HepG2 (cell line): ENCODE results near the gene WDR89. TPM values are rescaled to one million over a fixed set of nuclear protein-coding genes. Genes with fewer than 3 reads are reported as not detected.

ENCODE experiments used
- ATAC-seq: fragments of 200-7000 bp; cut with Tn5 transposase; 3 replicates; pipeline ENCODE4 v1.9.1; 2020; ENCODE audit warnings: mild to moderate bottlenecking, moderate library complexity
- BruUV-seq: library from RNA; stranded (reverse); fragments of 400-500 nt; replicated peaks from 2 replicates; lab custom pipeline; 2021; lab: Mats Ljungman, UMichigan
- CTCF ChIA-PET: fragments of 300-600 bp; formaldehyde crosslinking; extraction: SDS; loops from one replicate; lab custom pipeline; 2021; ENCODE audit warnings: low total read pairs, inconsistent platforms, low intra/inter-chr PET ratio; lab: Yijun Ruan, JAX
- POLR2A ChIA-PET: fragments of 350-600 bp; sonication (Branson Sonifier 250); formaldehyde crosslinking; loops from one replicate; lab custom pipeline; 2020; ENCODE audit warnings: antibody characterized with exemption, inconsistent platforms; lab: Yijun Ruan, JAX
- DNase-seq: peaks from one replicate; pipeline ENCODE4 v3.0.0-alpha.2; 2015; ENCODE audit warnings: low spot score
- FAIRE-seq: peaks from 3 replicates; lab custom pipeline; 2011; peaks lifted over from hg19 to GRCh38; lab: Jason Lieb, UNC
- H2AFZ ChIP-seq: one replicate; pipeline ENCODE4 v1.6.1; 2011; ENCODE audit warnings: low read length, inconsistent platforms
- H3K27ac ChIP-seq: fragments of 300-600 bp; 3 replicates; pipeline ENCODE4 v1.8.0; 2011; ENCODE audit warnings: mixed run types, mild to moderate bottlenecking, mixed read lengths, low read length, inconsistent platforms; ENCODE audit not compliant: insufficient read depth; ENCODE audit errors: extremely low read length
- H3K27me3 ChIP-seq, 2 experiments: fragments of 200-600 bp in 1 of 2; 2 replicates in 1 of 2; 3 replicates in 1 of 2; pipeline versions ENCODE4 v1.6.0 to v1.8.0; 2011; ENCODE audit warnings: low read length in 2 of 2, mild to moderate bottlenecking in 2 of 2, moderate library complexity in 2 of 2, inconsistent platforms in 1 of 2; ENCODE audit not compliant: insufficient read depth in 2 of 2, control insufficient read depth in 1 of 2
- H3K36me3 ChIP-seq, 2 experiments: fragments of 200-600 bp in 1 of 2; replicated peaks in 1 of 2; 2 replicates in 1 of 2; 3 replicates in 1 of 2; pipeline versions ENCODE4 v1.5.1 to v1.8.0; 2011; ENCODE audit warnings: low read length in 2 of 2, inconsistent platforms in 1 of 2; ENCODE audit not compliant: insufficient read depth in 2 of 2, control insufficient read depth in 1 of 2
- H3K4me1 ChIP-seq: 2 replicates; pipeline ENCODE4 v1.5.1; 2012; ENCODE audit warnings: low read length, inconsistent platforms; ENCODE audit not compliant: insufficient read depth
- H3K4me2 ChIP-seq: 2 replicates; pipeline ENCODE4 v1.6.0; 2011; ENCODE audit warnings: low read depth, low read length, inconsistent platforms
- H3K4me3 ChIP-seq, 3 experiments: fragments of 200-600 bp in 1 of 3; sonication (generic), shearing (Covaris generic) in 1 of 3; replicated peaks in 1 of 3; 2 replicates each; pipeline ENCODE4 v1.5.1; 2011 to 2016; ENCODE audit warnings: low read length in 3 of 3, inconsistent platforms in 2 of 3, low read depth in 2 of 3, mild to moderate bottlenecking in 2 of 3, control low read depth in 1 of 3, mixed read lengths in 1 of 3; ENCODE audit not compliant: insufficient read depth in 1 of 3
- H3K79me2 ChIP-seq: one replicate; pipeline ENCODE4 v1.6.1; 2011; ENCODE audit warnings: low read length, inconsistent platforms; ENCODE audit not compliant: insufficient read depth
- H3K9ac ChIP-seq: 2 replicates; pipeline ENCODE4 v1.6.0; 2011; ENCODE audit warnings: mild to moderate bottlenecking, low read depth, low read length, inconsistent platforms; ENCODE audit not compliant: insufficient read depth
- H3K9me3 ChIP-seq: 2 replicates; pipeline ENCODE4 v1.5.1; 2012; ENCODE audit warnings: mild to moderate bottlenecking, low read length
- H4K20me1 ChIP-seq: 2 replicates; pipeline ENCODE4 v1.6.0; 2011; ENCODE audit warnings: inconsistent platforms, mild to moderate bottlenecking, low read length, moderate library complexity; ENCODE audit not compliant: insufficient read depth
- FOXK2 ChIP-seq: fragments of 450-650 bp; IDR thresholded peaks from 2 replicates; pipeline ENCODE4 v1.6.1; 2016
- HCFC1 ChIP-seq: fragments of 150-350 bp; IDR thresholded peaks from 2 replicates; pipeline ENCODE4 v1.6.1; 2014; ENCODE audit warnings: low read depth, low read length
- HDAC6 ChIP-seq: fragments of 200-600 bp; sonication (generic); IDR thresholded peaks from 2 replicates; pipeline ENCODE4 v1.7.0; 2017; ENCODE audit warnings: mild to moderate bottlenecking, antibody characterized with exemption, low read length, low read depth
- MLLT10 ChIP-seq: sonication (generic); formaldehyde crosslinking; IDR thresholded peaks from 2 replicates; pipeline ENCODE4 v1.4.0; 2020; ENCODE audit warnings: missing genetic modification reagents
- TAF1 ChIP-seq: sonication (generic); formaldehyde crosslinking; IDR thresholded peaks from 2 replicates; pipeline ENCODE4 v1.4.0; 2020; ENCODE audit warnings: missing genetic modification reagents
- ZEB1 ChIP-seq: IDR thresholded peaks from 2 replicates; pipeline ENCODE4 v1.6.1; 2012; ENCODE audit warnings: mild to moderate bottlenecking, low read depth, inconsistent platforms; ENCODE audit not compliant: insufficient replicate concordance
- WGBS: methylation state at CpG from one replicate; pipeline ENCODE4 v1.1.6; 2017; ENCODE audit warnings: low lambda C conversion rate; 5-methylcytosine and 5-hydroxymethylcytosine counted together
- in situ Hi-C: cut with HindIII; loops from 2 replicates; pipeline ENCODE4 v1.10.0; 2017; ENCODE audit warnings: low pct_unique_long_range_greater_than_20kb; ENCODE audit not compliant: extremely low pct_ligation_motif_present
- intact Hi-C: fragments of 100-400 bp; cut with micrococcal nuclease; formaldehyde crosslinking; loops from one replicate; pipeline ENCODE4 v1.10.0; 2022; ENCODE audit not compliant: unreplicated experiment
- polyA plus RNA-seq, 8 experiments: library from polyadenylated mRNA; depleted of rRNA in 3 of 8; stranded (reverse) in 7 of 8; unstranded in 1 of 8; fragments of >200 nt; fragmentation: Illumina TruSeq in 4 of 8; extraction: Trizol in 4 of 8; gene quantifications; 2 replicates each; pipeline versions ENCODE4 v1.2.1 to v1.2.3, GENCODE V29; 2011 to 2016; ENCODE audit warnings: low read depth in 4 of 8, missing spikeins in 1 of 8, mixed read lengths in 1 of 8; ENCODE audit not compliant: insufficient read depth in 1 of 8
- total RNA-seq, 5 experiments: library from RNA; depleted of rRNA; stranded (reverse); fragments of >200 nt; fragmentation: Illumina TruSeq; extraction: Trizol; gene quantifications; 2 replicates each; pipeline ENCODE4 v1.2.3, GENCODE V29; 2016; ENCODE audit warnings: low read depth in 1 of 5
- TF ChIP-seq, protein P1 (sequence below): sonication (generic); formaldehyde crosslinking; IDR thresholded peaks from 2 replicates; pipeline ENCODE4 v1.8.0; 2022; ENCODE audit warnings: mild to moderate bottlenecking, missing genetic modification reagents, moderate library complexity
- TF ChIP-seq, protein P2 (sequence below): sonication (generic); formaldehyde crosslinking; IDR thresholded peaks from 2 replicates; pipeline ENCODE4 v1.5.1; 2020; ENCODE audit warnings: missing genetic modification reagents, mild to moderate bottlenecking, borderline replicate concordance

WDR89 gene
- total and polyA plus RNA-seq, 2 of the 13 experiments (the other 11 are each of a cell fraction or from before 2014, with no cell fraction given), result 5.2 to 20.1 TPM

DNA sequence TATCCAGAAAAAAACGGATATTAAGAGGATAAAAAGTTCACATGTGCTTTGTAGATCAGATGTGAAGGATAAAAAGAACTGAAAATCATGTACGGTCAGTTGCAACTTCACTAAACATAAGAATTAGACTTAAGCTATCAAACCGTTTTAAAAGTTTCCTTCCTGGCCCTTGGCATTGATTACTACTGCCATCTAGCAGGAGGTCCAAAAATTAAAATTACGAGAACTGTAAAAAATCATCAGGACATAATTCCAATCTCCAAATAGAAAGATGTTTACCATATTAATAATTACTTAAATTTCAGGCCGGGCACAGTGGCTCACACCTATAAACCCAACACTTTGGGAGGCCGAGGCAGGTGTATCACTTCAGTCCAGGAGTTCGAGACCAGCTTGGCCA is 7.9 kb downstream of the WDR89 start:
- ChIA-PET POLR2A (no interaction called here), CTCF (interaction anchor here (0.6 to 1.5 kb wide), 3 partner anchors 136 to 665 kb away, joined by 3 to 5 read pairs (median 4); no protein-coding TSS in a partner anchor)
- H3K79me2 ChIP-seq, result peaks cover 67% of the 10 kb centered on the region
- H4K20me1 ChIP-seq, result 0 out of 2 replicates have a peak, but pooled peaks cover 2% of the 10 kb centered on the region
- no TSS peak for BruUV-seq
- H3K4me1 ChIP-seq, result peaks cover 11% of the 10 kb centered on the region
- no peaks in the 10 kb centered on the region; a peak in 1 of 5 replicates for H3K36me3 ChIP-seq
- no peak overlapping the region for H3K4me3 ChIP-seq
- DNase-seq (no peak), ATAC-seq (no peak), FAIRE-seq (no peak)
- H3K9ac ChIP-seq, result no peak overlapping the region
- H3K9me3 ChIP-seq, result no peaks in the 10 kb centered on the region; the same call in 1 of the 2 replicates
- TF ChIP-seq, protein P1, sequence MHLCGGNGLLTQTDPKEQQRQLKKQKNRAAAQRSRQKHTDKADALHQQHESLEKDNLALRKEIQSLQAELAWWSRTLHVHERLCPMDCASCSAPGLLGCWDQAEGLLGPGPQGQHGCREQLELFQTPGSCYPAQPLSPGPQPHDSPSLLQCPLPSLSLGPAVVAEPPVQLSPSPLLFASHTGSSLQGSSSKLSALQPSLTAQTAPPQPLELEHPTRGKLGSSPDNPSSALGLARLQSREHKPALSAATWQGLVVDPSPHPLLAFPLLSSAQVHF (CRISPR knock-in tag), result no peak
- no peak for TF ChIP-seq HCFC1
- no peak for TF ChIP-seq MLLT10 (CRISPR knock-in tag)
- TF ChIP-seq HDAC6, result no peak
- TF ChIP-seq, protein P2, sequence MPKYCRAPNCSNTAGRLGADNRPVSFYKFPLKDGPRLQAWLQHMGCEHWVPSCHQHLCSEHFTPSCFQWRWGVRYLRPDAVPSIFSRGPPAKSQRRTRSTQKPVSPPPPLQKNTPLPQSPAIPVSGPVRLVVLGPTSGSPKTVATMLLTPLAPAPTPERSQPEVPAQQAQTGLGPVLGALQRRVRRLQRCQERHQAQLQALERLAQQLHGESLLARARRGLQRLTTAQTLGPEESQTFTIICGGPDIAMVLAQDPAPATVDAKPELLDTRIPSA (CRISPR knock-in tag), result no peak
- no peak for TF ChIP-seq TAF1
- TF ChIP-seq ZEB1, result no peak
- no peak for TF ChIP-seq FOXK2
- 90% methylated on average over 7 of the region's 7 CpGs for WGBS
- intact Hi-C loops, result loop anchor here (1.0 to 2.0 kb wide), 2 partner anchors 136 to 245 kb away; no protein-coding TSS in a partner anchor
- in situ Hi-C loops, result no loop called here
- H3K4me2 ChIP-seq, result no peak overlapping the region
- no peak overlapping the region for H2AFZ ChIP-seq
- no peak overlapping the region for H3K27ac ChIP-seq
- no peaks in the 10 kb centered on the region for H3K27me3 ChIP-seq
